HAP-1 (cell line): ENCODE results near the gene C1orf52.
A peak's percentile ranks its signal among the peaks of the same experiment; 100 is the strongest.

Source experiments
- DNase-seq, 2 experiments: peaks; one replicate each; pipeline ENCODE4 v3.0.0-alpha.2; 2016 to 2020; ENCODE audit warnings: low spot score in 2 of 2
- H3K27me3 ChIP-seq: fragments of 250-450 bp; sonication (Bioruptor Pico); 2 replicates; pipeline ENCODE4 v1.5.1; 2020; ENCODE audit warnings: low read depth, mild to moderate bottlenecking, moderate library complexity
- H3K36me3 ChIP-seq: fragments of 250-450 bp; sonication (Bioruptor Pico); replicated peaks from 2 replicates; pipeline ENCODE4 v1.5.1; 2020; ENCODE audit warnings: mild to moderate bottlenecking
- H3K4me1 ChIP-seq: fragments of 250-450 bp; sonication (Bioruptor Pico); 2 replicates; pipeline ENCODE4 v1.5.1; 2020; ENCODE audit warnings: mild to moderate bottlenecking
- H3K4me3 ChIP-seq: fragments of 250-450 bp; sonication (Bioruptor Pico); 2 replicates; pipeline ENCODE4 v1.5.1; 2020; ENCODE audit warnings: mild to moderate bottlenecking, moderate library complexity
- H3K9me3 ChIP-seq: fragments of 250-450 bp; sonication (Bioruptor Pico); 2 replicates; pipeline ENCODE4 v1.5.1; 2020; ENCODE audit warnings: mild to moderate bottlenecking, moderate library complexity
- in situ Hi-C: fragments of 300-500 bp; cut with MboI; formaldehyde crosslinking; loops from 3 replicates; pipeline ENCODE4 v1.14.3; 2020; ENCODE audit warnings: low sequenced_read_pairs, inconsistent platforms, mixed read lengths

C1orf52 gene

GRCh38 chr1:85240643-85241042, 18.8 kb downstream of the C1orf52 start:
- in situ Hi-C loops, result no loop called here
- no peak overlapping the region for H3K4me3 ChIP-seq

DNA sequence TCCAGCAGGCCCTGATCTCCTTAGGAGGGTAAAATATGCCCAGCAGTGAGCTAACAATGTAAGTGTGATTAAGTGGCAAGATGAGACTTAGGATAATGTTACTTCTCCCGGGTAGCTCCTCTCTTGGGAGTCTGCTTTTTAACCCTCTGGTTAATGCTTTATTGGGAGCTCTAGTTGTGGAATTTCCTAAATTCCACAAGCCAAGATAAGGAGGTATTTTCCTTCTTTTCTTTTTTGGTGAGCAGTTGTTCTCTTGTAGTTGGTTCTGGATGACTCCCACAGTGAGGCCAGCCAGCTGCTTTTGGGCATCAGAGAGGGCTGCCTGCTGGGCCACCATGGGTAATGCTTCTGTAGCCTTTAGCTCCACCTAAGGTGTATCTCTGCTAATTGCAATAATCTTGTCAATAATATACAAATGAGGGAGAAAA, 19.3 kb downstream of the C1orf52 start:
- no peaks in the 10 kb centered on the region for H3K36me3 ChIP-seq
- in situ Hi-C loops, result no loop called here
- H3K4me1 ChIP-seq, result peaks cover 38% of the 10 kb centered on the region
- no peaks in the 10 kb centered on the region for H3K27me3 ChIP-seq
- peak in 1 of 2 experiments; percentile 43 for DNase-seq
- no peaks in the 10 kb centered on the region for H3K9me3 ChIP-seq
- H3K4me3 ChIP-seq, result no peak overlapping the region

More at GRCh38 chr1:85240643-85241042, 18.8 kb downstream of the C1orf52 start:
- Histone ChIP-seq H3K9me3 (no peaks in the 10 kb centered on the region), H3K36me3 (no peaks in the 10 kb centered on the region), H3K4me1 (peaks cover 43% of the 10 kb centered on the region), H3K27me3 (no peaks in the 10 kb centered on the region)
- no peak for DNase-seq

DNA sequence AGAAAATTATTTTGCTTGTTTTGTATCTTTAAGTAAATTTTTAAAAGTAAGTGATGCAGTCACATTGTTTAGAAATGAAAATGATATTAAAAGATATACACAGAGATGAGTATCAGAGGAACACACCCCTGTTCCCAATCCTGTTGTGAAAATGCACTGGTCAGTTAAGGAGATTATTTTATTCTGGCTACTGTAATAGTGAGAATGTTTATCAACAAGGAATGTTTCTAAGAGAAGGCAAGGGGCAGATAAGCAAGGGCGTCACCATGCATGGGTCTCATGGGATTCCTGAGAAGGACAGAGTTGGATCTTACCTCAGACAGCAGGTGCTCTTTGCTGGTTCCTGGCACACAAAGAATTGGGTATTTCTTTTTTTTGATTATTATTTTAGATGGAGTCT, 21.8 kb downstream of the C1orf52 start:
- Histone ChIP-seq H3K27me3 (no peaks in the 10 kb centered on the region), H3K36me3 (no peaks in the 10 kb centered on the region), H3K4me1 (peaks cover 16% of the 10 kb centered on the region), H3K9me3 (no peaks in the 10 kb centered on the region), H3K4me3 (no peak overlapping the region)
- no peak for DNase-seq
- in situ Hi-C loops, result no loop called here

- Histone ChIP-seq H3K9me3 (no peaks in the 10 kb centered on the region), H3K4me3 (no peak overlapping the region), H3K4me1 (peaks cover 13% of the 10 kb centered on the region), H3K27me3 (no peaks in the 10 kb centered on the region), H3K36me3 (no peaks in the 10 kb centered on the region)
- in situ Hi-C loops, result no loop called here
- DNase-seq, result peak in 1 of 2 experiments; percentile 39
These were observed 29.0 kb downstream of the C1orf52 start for GRCh38 chr1:85230305-85230977.

DNA sequence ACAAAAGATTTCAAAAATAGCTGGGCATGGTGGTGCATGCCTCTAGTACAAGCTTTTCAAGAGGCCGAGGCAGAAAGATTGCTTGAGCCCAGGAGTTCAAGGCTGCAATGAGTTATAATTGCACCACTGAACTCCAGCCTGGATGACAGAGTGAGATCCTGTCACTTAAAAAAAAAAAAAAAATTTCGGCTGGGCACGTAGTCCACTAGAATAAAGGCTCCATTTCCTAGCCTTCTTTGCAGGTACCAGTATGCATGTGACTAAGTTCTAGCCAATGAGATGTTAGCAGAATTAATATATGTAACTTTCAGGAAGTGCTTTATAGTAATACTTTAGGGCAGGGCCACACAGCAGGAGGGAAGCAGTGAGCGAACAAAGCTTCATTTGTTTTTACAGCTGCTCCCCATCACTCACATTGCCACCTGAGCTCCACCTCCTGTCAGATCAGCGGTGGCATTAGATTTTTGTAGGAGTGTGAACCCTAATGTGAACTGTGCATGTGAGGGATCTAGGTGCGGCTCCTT, 29.8 kb downstream of the C1orf52 start:
- no peaks in the 10 kb centered on the region for H3K27me3 ChIP-seq
- no peak overlapping the region for H3K4me3 ChIP-seq
- H3K9me3 ChIP-seq, result no peaks in the 10 kb centered on the region
- no peaks in the 10 kb centered on the region for H3K36me3 ChIP-seq
- in situ Hi-C loops, result no loop called here
- no peak for DNase-seq
- H3K4me1 ChIP-seq, result peaks cover 21% of the 10 kb centered on the region

GRCh38 chr1:85228972-85229371, 30.5 kb downstream of the C1orf52 start:
- in situ Hi-C loops, result no loop called here

GRCh38 chr1:85225624-85226380, 33.7 kb downstream of the C1orf52 start:
- Histone ChIP-seq H3K36me3 (no peaks in the 10 kb centered on the region), H3K9me3 (no peaks in the 10 kb centered on the region), H3K4me3 (no peak overlapping the region), H3K27me3 (no peaks in the 10 kb centered on the region), H3K4me1 (peaks cover 38% of the 10 kb centered on the region)
- in situ Hi-C loops, result no loop called here
- peak; percentile 50 to 98 for DNase-seq

More at GRCh38 chr1:85228972-85229371, 30.5 kb downstream of the C1orf52 start:
- DNase-seq, result no peak
- H3K36me3 ChIP-seq, result no peaks in the 10 kb centered on the region
- no peak overlapping the region for H3K4me3 ChIP-seq
- H3K4me1 ChIP-seq, result peaks cover 28% of the 10 kb centered on the region
- H3K27me3 ChIP-seq, result no peaks in the 10 kb centered on the region
- H3K9me3 ChIP-seq, result no peaks in the 10 kb centered on the region

DNA sequence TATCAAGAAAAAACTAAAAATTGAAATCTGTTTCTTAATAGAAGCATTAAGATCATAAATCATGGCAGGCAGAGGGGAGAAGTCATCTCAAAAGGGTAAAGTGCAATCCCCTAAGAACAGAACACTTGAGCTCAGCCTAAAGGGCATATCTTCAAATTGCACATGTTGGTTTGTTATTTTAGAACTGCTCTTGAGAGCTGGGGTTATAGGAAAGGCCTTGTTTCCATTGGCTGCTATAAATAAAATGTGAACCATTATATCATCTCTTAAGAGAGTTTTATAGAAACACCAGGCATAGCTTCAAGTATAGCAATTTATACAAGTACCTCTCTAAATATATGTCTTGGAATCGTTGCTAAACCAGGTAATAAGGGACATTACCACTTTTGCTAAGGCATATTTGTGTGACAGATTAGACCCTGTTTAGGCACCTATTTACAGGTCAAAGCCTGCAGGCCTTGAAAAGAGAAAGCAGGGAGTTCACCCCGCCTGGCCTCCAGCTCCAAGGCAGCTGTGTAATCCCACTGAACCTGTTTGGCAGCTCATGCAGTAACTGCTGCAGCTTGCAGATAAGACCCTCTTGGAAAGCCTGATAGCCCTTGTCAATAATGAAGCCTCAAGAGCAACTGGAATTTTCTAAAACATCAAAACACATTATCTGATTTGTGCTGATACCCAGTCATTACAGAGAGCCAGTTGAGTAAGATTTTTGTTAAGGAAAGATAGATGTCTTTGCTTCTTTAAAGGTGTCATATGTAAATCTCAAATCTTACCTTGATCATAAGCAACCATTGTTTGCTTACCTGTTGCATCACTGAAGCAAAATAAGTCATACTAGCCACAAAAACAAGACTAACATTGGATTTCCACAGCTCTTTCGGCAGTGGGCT, 34.5 kb downstream of the C1orf52 start:
- no peaks in the 10 kb centered on the region for H3K36me3 ChIP-seq
- no peak overlapping the region for H3K4me3 ChIP-seq
- in situ Hi-C loops, result no loop called here
- no peaks in the 10 kb centered on the region for H3K27me3 ChIP-seq
- H3K4me1 ChIP-seq, result peaks cover 46% of the 10 kb centered on the region
- H3K9me3 ChIP-seq, result no peaks in the 10 kb centered on the region
- DNase-seq, result peak; percentile 65 to 68

DNA sequence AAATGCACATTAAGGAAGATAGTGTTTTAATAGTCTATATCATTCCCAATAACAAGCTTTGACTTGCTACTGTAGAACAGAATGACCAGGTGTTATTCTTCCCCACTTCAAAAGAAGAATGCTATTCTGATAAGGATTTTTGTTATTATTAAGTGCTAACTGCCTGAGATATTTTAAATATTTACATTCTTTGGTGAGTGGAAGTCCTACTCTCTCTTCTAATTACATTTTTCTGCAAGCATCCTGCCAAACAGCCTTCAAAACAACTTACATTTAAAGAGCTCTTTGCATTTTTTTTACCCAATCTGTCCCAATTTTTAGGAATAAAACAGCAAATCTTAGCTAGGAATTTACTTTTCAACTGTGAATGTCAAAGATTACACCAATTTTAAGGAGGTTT, 35.2 kb downstream of the C1orf52 start:
- no peaks in the 10 kb centered on the region for H3K36me3 ChIP-seq
- DNase-seq, result no peak
- H3K4me3 ChIP-seq, result no peak overlapping the region
- H3K4me1 ChIP-seq, result peaks cover 50% of the 10 kb centered on the region
- no peaks in the 10 kb centered on the region for H3K27me3 ChIP-seq
- in situ Hi-C loops, result no loop called here
- H3K9me3 ChIP-seq, result no peaks in the 10 kb centered on the region

- no peaks in the 10 kb centered on the region for H3K36me3 ChIP-seq
- no peak for DNase-seq
These were observed 36.1 kb downstream of the C1orf52 start for GRCh38 chr1:85223334-85223733.

DNA sequence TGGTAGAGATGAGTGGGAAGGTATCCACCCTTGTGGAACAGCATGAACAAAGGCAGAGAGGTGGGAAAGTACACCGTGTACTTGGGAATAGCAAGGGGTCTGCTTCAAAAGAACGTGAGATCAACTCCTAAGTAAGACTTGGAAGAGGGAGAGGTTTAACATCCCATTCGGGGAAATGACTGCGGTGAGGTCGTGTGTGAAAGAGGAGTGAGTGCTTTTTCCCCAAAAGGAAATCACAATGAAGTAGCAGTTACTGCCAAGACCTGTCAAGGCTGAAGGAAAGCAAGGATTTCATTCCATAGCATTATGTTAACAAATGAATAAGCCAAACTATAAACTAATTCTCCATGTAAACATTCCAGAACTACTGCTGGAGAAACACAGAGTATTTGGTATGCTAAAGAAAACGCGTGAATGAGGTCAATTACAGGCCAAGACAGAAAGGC, 38.7 kb downstream of the C1orf52 start:
- in situ Hi-C loops, result no loop called here
- Histone ChIP-seq H3K9me3 (no peaks in the 10 kb centered on the region), H3K4me3 (no peak overlapping the region), H3K36me3 (no peaks in the 10 kb centered on the region), H3K4me1 (peaks cover 40% of the 10 kb centered on the region), H3K27me3 (no peaks in the 10 kb centered on the region)
- DNase-seq, result peak; percentile 37 to 69

More at GRCh38 chr1:85223334-85223733, 36.1 kb downstream of the C1orf52 start:
- Histone ChIP-seq H3K27me3 (no peaks in the 10 kb centered on the region), H3K4me1 (peaks cover 50% of the 10 kb centered on the region), H3K4me3 (no peak overlapping the region), H3K9me3 (no peaks in the 10 kb centered on the region)
- in situ Hi-C loops, result no loop called here

DNA sequence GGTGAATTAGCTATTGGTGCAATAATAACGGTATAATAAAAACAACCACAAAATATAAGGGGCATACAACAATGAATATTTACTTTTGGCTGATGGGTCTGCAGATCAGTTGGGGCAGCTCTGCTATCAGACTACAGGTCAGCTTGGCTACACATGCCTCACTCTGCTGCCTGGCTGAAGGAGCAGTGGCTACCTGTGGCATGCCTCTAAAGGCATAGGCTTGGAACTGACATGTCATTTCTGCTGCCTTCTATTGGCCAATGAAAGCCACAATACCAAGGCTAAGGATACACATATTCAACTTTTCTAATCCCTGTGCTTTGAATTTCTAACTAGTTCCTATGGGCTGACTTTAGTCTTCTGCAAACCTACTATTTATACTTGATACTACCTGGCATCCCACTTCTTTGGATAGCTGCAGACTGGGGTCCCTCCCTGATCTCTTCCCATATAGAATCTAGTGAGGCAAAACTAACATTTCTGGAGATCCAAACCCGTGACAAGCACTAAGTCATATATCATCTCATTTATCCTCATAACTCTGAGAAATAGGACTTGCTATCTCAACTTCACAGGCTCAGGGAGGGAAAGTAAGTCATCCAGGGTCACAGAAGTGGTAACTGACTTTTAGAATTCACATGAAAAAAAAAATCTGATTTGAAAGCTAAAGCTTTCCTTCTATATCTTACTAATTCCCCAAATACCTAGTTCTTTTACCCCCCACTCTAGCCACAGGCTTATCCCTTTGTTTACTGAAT, 39.4 kb downstream of the C1orf52 start:
- in situ Hi-C loops, result no loop called here
- Histone ChIP-seq H3K9me3 (no peaks in the 10 kb centered on the region), H3K4me3 (no peak overlapping the region), H3K36me3 (no peaks in the 10 kb centered on the region), H3K27me3 (no peaks in the 10 kb centered on the region), H3K4me1 (peaks cover 39% of the 10 kb centered on the region)
- DNase-seq, result no peak

- Histone ChIP-seq H3K9me3 (no peaks in the 10 kb centered on the region), H3K27me3 (no peaks in the 10 kb centered on the region), H3K4me3 (no peak overlapping the region), H3K36me3 (no peaks in the 10 kb centered on the region), H3K4me1 (peaks cover 37% of the 10 kb centered on the region)
- no peak for DNase-seq
- in situ Hi-C loops, result no loop called here
These were observed 42.8 kb downstream of the C1orf52 start for GRCh38 chr1:85216697-85217096.
